SKM-1 (cell line): ENCODE measurements around the gene C4B.
"Not testable (repeated sequence)": the region's sequence is repeated elsewhere in the genome, so short reads cannot be mapped to it uniquely, and the experiment has no call there.

ENCODE experiments used
- DNase-seq: peaks from one replicate; lab custom pipeline; 2025; ENCODE audit not compliant: unreplicated experiment; lab: John Stamatoyannopoulos, UW

C4B gene

DNA sequence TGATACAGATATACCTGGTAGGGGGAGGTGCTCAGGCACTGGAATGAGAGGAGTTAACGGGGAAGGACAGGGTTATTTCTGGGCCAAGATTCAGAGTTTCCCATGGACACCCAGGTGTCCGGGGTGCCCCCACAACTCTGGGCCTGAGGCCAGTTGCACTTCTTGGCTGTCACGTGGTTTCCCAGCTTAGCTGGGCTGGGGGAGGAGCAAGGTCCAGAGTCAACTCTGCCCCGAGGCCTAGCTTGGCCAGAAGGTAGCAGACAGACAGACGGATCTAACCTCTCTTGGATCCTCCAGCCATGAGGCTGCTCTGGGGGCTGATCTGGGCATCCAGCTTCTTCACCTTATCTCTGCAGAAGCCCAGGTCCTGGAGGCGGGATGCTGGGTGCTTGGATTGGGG is at the start of gene C4B:
Gene C4B (plus strand): TSS at position 249 of the 400 bp plus-strand sequence. CDS start 51 bp downstream, at position 300.
- not testable (repeated sequence) for DNase-seq

DNA sequence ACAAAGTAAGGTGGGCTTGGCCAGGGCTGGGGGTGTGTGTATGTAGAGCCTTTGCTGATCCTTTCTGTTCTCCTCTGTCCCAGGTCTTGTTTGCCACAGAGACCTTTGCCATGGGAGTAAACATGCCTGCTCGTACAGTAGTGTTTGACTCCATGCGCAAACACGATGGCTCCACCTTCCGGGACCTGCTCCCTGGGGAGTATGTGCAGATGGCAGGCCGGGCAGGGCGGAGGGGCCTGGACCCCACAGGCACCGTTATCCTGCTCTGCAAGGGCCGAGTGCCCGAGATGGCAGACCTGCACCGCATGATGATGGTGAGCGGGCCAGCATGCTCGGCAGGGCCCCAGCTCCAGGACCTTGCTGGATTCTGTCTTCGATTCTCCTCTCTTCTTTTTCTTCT is 48.9 kb upstream of the C4B start:
- no peak for DNase-seq

DNA sequence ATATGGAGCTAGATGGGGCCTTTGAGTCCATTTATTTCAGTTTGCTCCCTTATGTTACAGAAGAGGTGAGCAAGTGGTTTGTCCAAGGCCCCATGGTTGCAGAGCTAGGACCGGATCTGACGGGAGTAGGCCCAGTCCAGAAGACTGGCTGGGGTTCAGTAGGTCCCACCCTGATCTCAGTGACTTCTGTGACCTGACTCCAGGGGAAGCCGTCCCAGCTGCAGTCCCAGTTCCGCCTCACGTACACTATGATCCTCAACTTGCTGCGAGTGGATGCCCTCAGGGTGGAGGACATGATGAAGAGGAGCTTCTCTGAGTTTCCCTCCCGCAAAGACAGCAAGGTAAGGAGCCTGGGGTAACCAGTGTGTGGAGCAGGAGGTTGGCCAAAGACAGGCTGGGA is 48.1 kb upstream of the C4B start:
- DNase-seq: no peak

DNA sequence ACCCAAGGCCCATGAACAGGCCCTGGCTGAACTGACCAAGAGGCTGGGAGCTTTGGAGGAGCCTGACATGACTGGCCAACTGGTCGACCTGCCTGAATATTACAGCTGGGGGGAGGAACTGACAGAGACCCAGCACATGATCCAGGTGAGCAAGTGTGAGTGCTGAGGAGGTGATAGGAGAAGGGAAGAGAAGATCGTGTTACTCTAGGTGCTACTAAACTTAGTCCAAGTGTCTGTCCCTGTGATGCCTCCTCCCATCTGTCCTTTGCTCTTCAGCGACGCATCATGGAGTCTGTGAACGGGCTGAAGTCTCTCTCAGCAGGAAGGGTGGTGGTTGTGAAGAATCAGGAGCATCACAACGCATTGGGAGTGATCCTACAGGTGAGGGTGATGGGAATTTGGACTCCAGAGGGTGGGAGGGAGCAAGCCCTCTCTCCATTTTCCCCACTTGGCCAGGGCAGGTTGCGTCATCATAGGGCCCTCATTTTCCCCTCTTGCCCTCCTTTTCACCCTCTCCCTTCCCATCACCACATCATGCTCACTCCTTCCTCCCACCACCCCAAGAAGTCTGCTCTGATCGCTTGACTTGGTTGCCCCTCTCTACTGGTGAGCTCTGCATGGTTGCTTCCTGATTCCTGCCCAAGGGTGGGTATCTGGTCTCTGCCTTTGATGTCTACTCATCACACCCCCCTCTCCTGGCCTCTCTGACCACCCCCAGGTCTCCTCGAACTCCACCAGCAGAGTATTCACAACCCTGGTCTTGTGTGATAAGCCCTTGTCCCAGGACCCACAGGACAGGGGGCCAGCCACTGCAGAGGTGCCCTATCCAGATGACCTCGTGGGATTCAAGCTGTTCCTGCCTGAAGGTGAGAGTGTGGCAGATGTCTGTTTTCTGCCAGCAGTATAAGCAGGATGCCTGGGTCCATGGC is 47.3 kb upstream of the C4B start:
- no peak for DNase-seq

DNA sequence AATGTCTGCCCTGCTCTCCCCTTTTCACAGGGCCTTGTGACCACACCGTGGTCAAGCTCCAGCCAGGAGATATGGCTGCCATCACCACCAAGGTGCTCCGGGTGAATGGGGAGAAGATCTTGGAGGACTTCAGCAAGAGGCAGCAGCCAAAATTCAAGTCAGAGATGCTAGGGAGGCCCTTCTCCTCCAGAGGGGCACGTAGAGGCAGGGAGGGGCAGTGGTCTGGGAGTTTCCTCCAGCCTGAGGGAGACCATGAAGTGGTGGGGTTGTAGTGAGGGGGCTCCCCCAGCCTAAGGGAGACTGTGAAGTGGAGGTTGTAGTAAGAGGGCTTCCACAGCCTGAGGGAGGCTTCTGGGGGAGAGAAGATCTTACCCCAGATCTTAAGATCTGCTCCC is 46.7 kb upstream of the C4B start:
- no peak for DNase-seq

DNA sequence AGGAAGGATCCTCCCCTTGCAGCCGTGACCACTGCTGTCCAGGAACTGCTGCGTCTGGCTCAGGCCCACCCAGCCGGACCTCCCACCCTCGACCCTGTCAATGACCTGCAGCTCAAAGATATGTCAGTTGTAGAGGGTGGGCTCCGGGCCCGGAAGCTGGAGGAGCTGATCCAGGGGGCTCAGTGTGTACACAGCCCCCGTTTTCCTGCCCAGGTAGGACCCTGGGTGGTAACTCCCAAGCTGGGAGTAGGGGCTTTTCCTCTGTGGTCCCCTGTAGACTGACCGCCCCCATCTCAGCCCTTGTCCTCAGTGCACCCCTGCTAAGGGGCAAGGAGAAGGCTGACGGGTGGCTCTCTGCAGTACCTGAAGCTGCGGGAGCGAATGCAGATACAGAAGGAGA is 46.3 kb upstream of the C4B start:
- no peak for DNase-seq

DNA sequence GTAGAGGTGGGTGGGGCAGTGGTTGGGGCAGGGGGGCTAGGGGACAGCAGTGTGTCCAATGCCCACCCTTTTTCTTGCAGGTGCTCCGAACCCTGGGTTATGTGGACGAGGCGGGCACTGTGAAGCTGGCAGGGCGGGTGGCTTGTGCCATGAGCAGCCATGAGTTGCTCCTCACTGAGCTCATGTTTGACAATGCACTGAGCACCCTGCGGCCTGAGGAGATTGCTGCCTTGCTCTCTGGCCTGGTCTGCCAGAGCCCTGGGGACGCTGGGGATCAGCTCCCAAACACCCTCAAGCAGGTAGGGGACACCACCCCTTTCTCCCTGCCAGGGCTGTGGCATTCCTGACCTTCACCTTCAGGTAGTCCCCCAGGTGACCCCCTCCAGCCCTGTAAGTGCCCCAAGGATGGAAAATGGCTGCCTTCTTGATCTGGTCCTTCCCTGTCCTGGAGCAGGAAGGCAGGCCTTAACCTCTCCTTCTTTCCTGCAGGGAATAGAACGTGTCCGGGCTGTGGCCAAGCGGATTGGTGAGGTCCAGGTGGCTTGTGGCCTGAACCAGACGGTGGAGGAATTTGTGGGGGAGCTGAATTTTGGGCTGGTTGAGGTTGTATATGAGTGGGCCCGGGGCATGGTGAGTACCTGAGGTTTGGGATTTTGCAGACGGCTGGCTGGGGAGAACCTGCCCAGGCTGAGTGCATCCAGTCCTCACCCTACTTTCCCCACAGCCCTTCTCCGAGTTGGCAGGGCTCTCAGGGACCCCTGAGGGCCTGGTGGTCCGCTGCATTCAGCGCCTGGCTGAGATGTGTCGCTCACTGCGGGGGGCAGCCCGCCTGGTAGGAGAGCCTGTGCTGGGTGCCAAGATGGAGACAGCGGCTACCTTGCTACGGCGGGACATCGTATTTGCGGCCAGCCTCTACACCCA is 45.5 kb upstream of the C4B start:
- DNase-seq: no peak

DNA sequence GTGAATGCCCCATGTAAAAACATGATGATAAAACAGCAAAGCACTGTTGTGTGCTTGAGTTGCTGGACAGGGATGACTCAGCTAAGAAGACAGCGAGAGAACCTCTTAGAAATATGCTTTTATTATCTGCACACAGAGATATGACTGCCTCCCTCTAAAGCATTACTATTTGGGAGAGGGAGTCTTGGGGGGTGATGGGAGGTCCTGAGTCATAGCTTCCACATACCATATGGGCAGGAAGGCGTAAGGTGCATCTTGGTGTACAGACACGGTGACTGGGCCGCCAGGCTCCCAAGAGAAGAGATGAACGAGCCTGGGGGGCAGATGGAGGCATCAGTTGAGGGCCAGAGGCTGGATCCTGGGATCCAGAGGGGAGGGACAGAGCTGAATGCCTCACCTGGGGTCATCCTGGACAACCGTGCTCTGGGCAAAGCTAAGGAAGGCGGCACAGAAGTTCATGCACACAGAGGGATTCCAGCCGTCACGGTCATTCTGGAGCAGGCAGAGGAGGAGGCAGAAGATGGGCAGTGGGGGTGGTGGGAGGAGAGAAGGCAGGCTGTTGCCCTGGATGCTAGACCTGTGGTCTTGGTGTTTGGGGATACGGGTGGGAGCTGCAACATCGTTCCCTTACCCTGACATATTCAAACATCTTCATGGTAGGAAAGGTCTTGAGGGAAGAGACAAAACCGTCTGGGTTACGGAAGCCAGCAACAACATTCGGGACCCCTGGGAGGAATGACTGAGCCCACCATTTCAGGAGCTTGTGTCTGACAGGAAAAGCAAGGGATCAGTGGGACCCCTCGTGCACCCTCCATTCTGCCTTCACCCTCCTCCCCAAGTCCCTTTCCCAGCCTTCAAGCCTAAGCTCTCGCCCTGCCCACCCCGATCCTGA is 44.6 kb upstream of the C4B start:
- no peak for DNase-seq

DNA sequence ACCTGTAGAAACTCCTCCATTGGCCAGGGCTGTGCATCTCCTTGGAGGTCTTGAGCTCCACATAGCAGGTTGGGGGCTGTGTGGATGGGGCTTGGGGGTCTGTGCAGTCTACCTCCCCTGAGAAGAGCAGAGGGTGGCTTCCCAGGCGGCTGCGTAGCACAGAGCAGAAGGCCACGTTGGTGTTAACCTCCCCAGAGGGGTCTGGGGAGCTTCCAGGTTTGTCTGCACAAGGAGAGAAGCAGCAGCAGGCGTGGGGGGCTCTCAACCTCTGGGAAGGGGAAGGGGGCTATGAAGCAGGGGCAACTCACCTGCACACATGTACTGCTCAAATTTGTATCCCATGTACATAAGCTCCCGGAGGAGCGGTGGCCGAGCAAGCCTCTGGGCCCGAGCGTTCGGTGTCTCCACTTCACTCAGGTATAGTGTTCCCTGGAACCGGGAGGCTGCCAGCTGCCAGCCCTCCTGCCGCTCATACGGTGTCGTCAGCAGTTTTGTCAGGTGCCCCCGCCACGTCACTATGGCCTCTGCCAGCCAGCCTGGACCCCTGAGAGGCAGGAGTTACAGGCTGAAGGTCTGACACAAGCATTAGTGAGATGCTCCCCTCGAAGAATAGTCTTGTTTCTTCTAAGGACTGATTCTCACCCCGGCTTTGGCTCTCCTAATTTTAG is 43.9 kb upstream of the C4B start:
- DNase-seq: no peak

DNA sequence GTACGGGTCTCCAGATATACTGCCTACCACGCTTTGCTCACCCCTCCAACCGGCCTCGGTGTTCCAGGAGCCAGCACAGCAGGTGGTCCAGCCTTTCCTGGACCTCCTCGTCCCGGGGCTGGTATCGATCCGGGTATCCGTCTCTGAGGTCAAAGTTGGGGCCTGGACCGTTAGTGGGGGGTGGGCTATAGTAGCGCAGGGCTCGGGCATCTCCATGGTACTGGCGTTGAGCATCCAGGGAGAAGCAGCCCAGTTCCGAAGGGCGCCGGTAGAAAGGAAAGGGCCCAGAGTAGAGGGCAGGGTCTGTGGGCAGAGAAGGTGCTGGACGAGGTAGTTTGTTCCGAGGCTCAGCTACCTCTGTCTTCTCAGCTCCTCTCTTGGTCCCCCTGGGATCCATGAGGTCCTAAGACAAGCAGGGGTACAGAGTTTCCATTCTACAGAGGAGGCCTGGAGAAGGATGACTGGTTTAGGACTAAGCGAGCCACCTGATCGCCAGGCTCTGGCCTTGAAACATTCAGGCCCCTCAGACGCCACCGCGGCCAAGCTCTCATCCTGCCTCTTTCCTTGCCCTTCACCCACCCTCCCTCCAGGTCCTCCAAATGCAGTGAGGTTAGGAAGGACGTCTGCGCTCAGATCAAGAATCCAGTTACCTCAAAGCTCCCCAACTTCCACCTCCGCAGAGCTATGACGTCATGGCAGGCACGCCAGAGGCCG is 43.2 kb upstream of the C4B start:
- no peak for DNase-seq

DNA sequence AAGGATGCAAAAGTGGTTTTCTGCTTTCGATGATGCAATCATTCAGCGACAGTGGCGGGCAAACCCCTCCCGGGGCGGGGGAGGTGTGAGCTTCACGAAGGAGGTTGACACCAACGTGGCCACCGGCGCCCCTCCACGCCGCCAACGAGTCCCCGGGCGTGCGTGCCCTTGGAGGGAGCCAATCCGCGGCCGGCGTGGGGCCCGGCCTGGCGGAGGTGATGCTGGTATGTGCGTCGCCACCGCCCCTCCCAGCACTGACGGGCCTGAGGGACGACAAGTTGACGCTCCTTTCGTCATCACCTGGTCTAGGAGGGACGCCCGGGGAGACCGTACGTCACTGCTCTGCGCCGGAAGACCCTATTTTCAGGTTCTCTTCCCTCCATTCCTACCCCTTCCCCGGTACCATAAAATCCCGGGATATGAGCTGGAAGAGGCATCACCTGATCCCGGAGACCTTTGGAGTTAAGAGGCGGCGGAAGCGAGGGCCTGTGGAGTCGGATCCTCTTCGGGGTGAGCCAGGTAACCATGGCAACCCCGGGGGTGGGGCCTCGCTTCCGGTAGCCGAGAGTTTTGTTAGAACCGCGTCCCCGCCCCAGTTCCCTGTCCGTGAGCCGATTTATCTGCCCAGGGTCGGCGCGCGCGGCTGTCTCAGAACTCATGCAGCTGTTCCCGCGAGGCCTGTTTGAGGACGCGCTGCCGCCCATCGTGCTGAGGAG is 42.4 kb upstream of the C4B start, which contains the start of gene DXO:
Gene DXO (minus strand): TSS at position 146 of the 716 bp plus-strand sequence. CDS start 463 bp downstream, outside the sequence.
- DNase-seq: peak; percentile 98

DNA sequence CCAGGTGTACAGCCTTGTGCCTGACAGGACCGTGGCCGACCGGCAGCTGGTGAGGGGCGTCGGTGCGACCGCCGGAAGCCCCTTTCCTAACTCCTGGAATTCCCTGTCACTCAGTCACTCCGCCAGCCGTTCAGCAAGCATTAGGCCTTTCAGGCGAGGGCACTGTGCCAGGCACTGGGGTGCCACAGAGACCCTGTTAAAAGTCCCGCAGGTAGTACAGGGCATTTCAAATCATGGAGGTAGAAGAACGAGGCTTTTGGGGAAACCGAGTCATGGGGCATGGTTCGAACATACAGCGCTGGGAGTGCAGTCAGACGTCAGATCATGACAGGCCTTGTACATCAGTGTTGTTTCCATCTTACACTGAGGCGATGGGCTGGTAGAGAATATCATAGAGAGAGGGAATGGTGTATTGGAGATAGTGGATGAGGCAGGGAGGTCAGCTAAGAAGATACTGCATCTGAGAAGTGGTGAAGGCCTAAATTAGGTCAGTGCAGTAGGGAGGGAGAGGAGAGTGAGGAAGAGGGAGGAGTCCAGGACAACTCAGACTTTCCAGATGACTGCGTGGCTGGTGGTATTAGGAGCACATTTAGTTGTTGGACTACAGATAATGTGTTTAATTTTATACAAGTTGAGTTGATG is 41.8 kb upstream of the C4B start:
- no peak for DNase-seq

DNA sequence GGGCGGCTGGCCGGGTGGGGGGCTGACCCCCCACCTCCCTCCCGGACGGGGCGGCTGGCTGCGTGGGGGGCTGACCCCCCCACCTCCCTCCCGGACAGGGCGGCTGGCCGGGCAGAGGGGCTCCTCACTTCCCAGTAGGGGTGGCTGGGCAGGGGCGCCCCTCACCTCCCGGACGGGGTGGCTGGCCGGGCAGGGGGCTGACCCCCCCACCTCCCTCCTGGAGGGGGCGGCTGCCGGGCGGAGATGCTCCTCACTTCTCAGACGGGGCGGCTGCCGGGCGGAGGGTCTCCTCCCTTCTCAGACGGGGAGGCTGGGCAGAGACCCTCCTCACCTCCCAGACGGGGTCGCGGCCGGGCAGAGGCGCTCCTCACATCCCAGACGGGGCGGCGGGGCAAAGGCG is 38.5 kb upstream of the C4B start:
- DNase-seq: not testable (repeated sequence)

DNA sequence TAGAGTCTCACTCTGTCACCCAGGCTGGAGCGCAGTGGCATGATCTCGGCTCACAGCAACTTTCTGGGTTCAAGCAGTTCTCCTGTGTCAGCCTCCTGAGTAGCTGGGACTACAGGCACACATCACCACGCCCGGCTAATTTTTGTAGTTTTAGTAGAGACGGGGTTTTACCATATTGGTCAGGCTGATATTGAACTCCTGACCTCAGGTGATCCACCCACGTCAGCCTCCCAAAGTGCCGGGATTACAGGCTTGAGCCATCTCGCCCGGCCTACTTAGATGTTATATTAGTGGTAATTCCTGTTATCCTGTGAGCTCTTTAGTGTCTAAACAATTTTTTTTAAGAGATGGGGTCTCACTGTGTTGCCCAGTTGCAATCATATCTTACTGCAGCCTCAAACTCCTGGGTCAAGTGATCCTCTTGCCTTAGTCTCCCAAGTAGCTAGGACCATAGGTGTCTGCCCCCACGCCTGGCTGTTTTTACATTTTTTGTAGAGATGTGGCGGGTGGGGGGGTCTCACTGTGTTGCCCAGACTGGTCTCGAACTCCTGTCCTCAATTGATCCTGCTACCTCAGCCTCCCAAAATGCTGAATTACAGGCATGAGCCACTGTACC is 36.7 kb upstream of the C4B start:
- DNase-seq: no peak

DNA sequence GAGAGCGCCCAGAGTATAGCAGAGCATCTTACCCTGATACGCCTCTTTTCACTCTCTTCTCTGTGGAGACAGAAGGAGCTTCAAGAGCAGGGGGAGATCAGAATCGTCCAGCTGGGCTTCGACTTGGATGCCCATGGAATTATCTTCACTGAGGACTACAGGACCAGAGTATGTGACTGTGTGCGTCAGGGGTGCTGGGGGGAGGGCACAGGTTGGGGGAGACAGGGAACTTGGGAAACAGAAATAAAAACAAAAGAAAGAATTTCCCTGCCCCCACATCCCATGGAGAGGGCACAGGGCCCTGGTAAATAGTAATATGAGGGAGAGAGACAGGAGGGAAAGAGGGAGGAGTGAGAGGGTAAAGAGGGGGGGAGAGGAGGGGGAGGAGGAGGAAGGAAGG is 35.8 kb upstream of the C4B start:
- DNase-seq: no peak

DNA sequence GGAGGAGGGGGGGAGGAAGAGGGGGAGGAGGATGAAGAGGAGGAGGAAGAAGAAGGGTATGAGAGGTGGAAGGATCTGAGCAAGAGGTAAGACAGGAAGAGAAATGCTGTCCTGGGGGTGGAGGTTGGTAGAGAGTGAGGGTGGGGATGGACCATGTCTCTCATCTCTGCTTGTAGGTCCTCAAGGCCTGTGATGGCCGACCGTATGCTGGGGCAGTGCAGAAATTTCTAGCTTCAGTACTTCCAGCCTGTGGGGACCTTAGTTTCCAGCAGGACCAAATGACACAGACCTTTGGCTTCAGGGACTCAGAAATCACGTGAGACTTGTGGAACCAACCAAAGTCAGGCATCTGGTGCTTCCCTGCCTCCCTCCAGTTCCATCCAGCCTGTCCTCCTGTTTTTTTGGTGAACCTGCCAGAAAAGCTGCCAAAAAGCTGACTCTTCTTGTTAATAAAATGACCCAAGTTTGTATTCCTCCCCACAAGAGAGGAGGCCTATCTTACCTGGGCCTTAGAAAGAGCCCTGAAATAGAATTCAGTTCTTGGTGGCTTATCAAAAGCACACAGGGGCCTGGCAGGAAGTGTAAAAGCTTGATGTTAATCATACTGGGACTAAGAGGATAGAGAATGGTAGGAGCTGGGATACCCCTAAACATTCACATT is 35.2 kb upstream of the C4B start:
- DNase-seq: no peak

DNA sequence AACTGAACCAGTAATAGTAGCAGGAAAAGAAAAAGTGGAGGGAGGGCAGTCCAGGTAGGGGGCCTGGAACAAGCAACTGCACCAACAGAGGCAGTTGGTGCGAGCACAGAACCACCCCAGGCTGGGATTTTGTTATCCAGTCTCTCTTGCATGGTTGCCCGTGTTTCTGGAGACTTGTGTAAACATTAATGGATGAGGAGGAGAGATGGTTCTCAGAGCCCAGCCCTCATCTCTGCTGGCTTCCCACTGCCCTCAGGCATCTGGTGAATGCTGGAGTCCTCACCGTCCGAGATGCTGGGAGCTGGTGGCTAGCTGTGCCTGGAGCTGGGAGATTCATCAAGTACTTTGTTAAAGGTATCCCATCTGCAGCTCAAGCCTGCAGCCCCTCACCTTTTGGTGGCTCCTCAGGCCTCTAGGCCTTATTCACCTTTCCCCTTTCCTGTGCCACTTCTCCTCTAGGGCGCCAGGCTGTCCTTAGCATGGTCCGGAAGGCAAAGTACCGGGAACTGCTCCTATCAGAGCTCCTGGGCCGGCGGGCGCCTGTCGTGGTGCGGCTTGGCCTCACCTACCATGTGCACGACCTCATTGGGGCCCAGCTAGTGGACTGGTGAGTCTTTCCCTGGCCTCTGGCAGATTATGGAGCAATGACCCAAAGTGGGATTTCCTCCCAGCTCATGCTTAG is 34.3 kb upstream of the C4B start:
- not testable (repeated sequence) for DNase-seq
